Hepatocyte (in vitro differentiated cells): Measurements from ENCODE around the gene MRPS24. TPM values are rescaled to one million over a fixed set of nuclear protein-coding genes. Genes with fewer than 3 reads are reported as not detected.

Source experiments
- polyA plus RNA-seq: library from polyadenylated mRNA; unstranded; fragments of >200 nt; fragmentation: Nextera tagmentation; extraction: Ambion mirVana; gene quantifications from 2 replicates; pipeline ENCODE4 v1.2.1, GENCODE V29; 2016
- small RNA-seq: library from RNA; depleted of rRNA; stranded (forward); fragments of <200 nt; gene quantifications from one replicate; pipeline ENCODE3, GENCODE V24; 2014
- total RNA-seq: library from RNA; depleted of rRNA; stranded (reverse); fragments of >200 nt; gene quantifications from 2 replicates; pipeline ENCODE4 v1.2.3, GENCODE V29; 2014

Gene MRPS24
- total and polyA plus RNA-seq, 2 experiments from 2014 or later = 72.4 to 150 TPM

Small RNA genes within 50 kb of the gene (small RNA-seq; reads per million reads assigned to genes)
- gene MRPS24 = not detected

Other genes starting within 250 kb of the MRPS24 start
- 55.2 and 60.5 TPM in 2 replicates for gene COA1, start 140.0 kb downstream of the MRPS24 start, total RNA-seq
- 50.5 and 52.1 TPM in 2 replicates for gene COA1, start 140.0 kb downstream of the MRPS24 start, polyA plus RNA-seq
- 17.9 and 21.0 TPM in 2 replicates for gene BLVRA, start 110.8 kb downstream of the MRPS24 start, total RNA-seq
- gene BLVRA, start 110.8 kb downstream of the MRPS24 start, polyA plus RNA-seq = 29.2 and 34.2 TPM in 2 replicates
- gene URGCP, start 37.1 kb upstream of the MRPS24 start, total RNA-seq = 24.9 and 28.7 TPM in 2 replicates
- gene URGCP, start 37.1 kb upstream of the MRPS24 start, polyA plus RNA-seq = 21.7 and 31.9 TPM in 2 replicates
- 12.0 and 16.7 TPM in 2 replicates for gene UBE2D4, start 56.9 kb upstream of the MRPS24 start, total RNA-seq
- gene UBE2D4, start 56.9 kb upstream of the MRPS24 start, polyA plus RNA-seq = 11.7 and 22.7 TPM in 2 replicates
- gene SPDYE1, start 128.4 kb upstream of the MRPS24 start, total RNA-seq = not detected in 2 replicates
- gene SPDYE1, start 128.4 kb upstream of the MRPS24 start, polyA plus RNA-seq = 0.51 and 0.99 TPM in 2 replicates
- gene DBNL, start 175.2 kb upstream of the MRPS24 start, total RNA-seq = 70.6 and 81.8 TPM in 2 replicates
- 87.2 and 91.1 TPM in 2 replicates for gene DBNL, start 175.2 kb upstream of the MRPS24 start, polyA plus RNA-seq
- 0.73 TPM in 1 of 2 replicates, not detected in the other for gene PGAM2, start 196.1 kb upstream of the MRPS24 start, total RNA-seq
- 0.66 TPM in 1 of 2 replicates, not detected in the other for gene PGAM2, start 196.1 kb upstream of the MRPS24 start, polyA plus RNA-seq
- gene POLM, start 213.0 kb upstream of the MRPS24 start, total RNA-seq = 15.5 and 22.3 TPM in 2 replicates
- 16.0 and 29.3 TPM in 2 replicates for gene POLM, start 213.0 kb upstream of the MRPS24 start, polyA plus RNA-seq
- gene AEBP1, start 234.8 kb upstream of the MRPS24 start, total RNA-seq = 12.8 and 26.7 TPM in 2 replicates
- gene AEBP1, start 234.8 kb upstream of the MRPS24 start, polyA plus RNA-seq = 108 and 129 TPM in 2 replicates